Keratinocyte (primary cell): Measurements from ENCODE around the gene ERVMER34-1. TPM values are rescaled to one million over a fixed set of nuclear protein-coding genes. Genes with fewer than 3 reads are reported as not detected.

ENCODE experiments used
- DNase-seq: peaks from one replicate; pipeline ENCODE4 v3.0.0-alpha.2; 2011; ENCODE audit warnings: low read depth, missing footprints, low spot score
- FAIRE-seq: peaks from 2 replicates; lab custom pipeline; 2011; peaks lifted over from hg19 to GRCh38; lab: Jason Lieb, UNC
- H2AFZ ChIP-seq: 2 replicates; pipeline ENCODE4 v1.6.0; 2012; ENCODE audit warnings: low read length, control low read depth, inconsistent platforms; ENCODE audit not compliant: control insufficient read depth
- H3K27ac ChIP-seq: 2 replicates; pipeline ENCODE4 v1.5.1; 2011; ENCODE audit warnings: low read length; ENCODE audit not compliant: control insufficient read depth, insufficient read depth
- H3K27me3 ChIP-seq: 3 replicates; pipeline ENCODE4 v1.6.0; 2011; ENCODE audit warnings: low read length; ENCODE audit not compliant: control insufficient read depth, insufficient read depth; ENCODE audit errors: extremely low read depth
- H3K36me3 ChIP-seq, 2 experiments: 2 replicates in 1 of 2; 3 replicates in 1 of 2; pipeline ENCODE4 v1.5.1; 2011; ENCODE audit warnings: low read length in 2 of 2, mild to moderate bottlenecking in 1 of 2; ENCODE audit not compliant: control insufficient read depth in 2 of 2, insufficient read depth in 2 of 2; ENCODE audit errors: extremely low read depth in 1 of 2
- H3K4me1 ChIP-seq: 3 replicates; pipeline ENCODE4 v1.5.1; 2011; ENCODE audit warnings: low read length; ENCODE audit not compliant: control insufficient read depth, insufficient read depth; ENCODE audit errors: extremely low read depth
- H3K4me2 ChIP-seq: 3 replicates; pipeline ENCODE4 v1.6.0; 2011; ENCODE audit warnings: low read depth, low read length; ENCODE audit not compliant: control insufficient read depth, insufficient read depth; ENCODE audit errors: extremely low read depth
- H3K4me3 ChIP-seq, 3 experiments: fragments of 200-600 bp in 1 of 3; sonication (generic) in 1 of 3; 2 replicates in 2 of 3; 3 replicates in 1 of 3; pipeline ENCODE4 v1.5.1; 2011 to 2016; ENCODE audit warnings: low read length in 3 of 3, mild to moderate bottlenecking in 3 of 3, control low read depth in 2 of 3, inconsistent platforms in 1 of 3, low read depth in 1 of 3, mixed read lengths in 1 of 3, mixed run types in 1 of 3, moderate library complexity in 1 of 3; ENCODE audit not compliant: control insufficient read depth in 2 of 3, insufficient read depth in 2 of 3; ENCODE audit errors: extremely low read depth in 1 of 3
- H3K79me2 ChIP-seq: 2 replicates; pipeline ENCODE4 v1.6.0; 2012; ENCODE audit warnings: low read length; ENCODE audit not compliant: control insufficient read depth, insufficient read depth
- H3K9ac ChIP-seq: 3 replicates; pipeline ENCODE4 v1.6.0; 2011; ENCODE audit warnings: low read length; ENCODE audit not compliant: control insufficient read depth, insufficient read depth; ENCODE audit errors: extremely low read depth
- H3K9me1 ChIP-seq: 3 replicates; pipeline ENCODE4 v1.6.0; 2011; ENCODE audit warnings: low read length; ENCODE audit not compliant: control insufficient read depth, insufficient read depth; ENCODE audit errors: extremely low read depth
- H3K9me3 ChIP-seq: 2 replicates; pipeline ENCODE4 v1.5.1; 2012; ENCODE audit warnings: low read depth, low read length; ENCODE audit not compliant: control insufficient read depth
- H4K20me1 ChIP-seq: 3 replicates; pipeline ENCODE4 v1.6.0; 2011; ENCODE audit warnings: low read length; ENCODE audit not compliant: control insufficient read depth, insufficient read depth; ENCODE audit errors: extremely low read depth
- CTCF ChIP-seq, 3 experiments: IDR thresholded peaks in 1 of 3; conservative IDR thresholded peaks in 1 of 3; optimal IDR thresholded peaks in 1 of 3; 2 replicates in 2 of 3; 3 replicates in 1 of 3; pipeline versions ENCODE3 to v1.5.1; 2011; ENCODE audit warnings: low read length in 3 of 3, mild to moderate bottlenecking in 3 of 3, moderate library complexity in 2 of 3, control low read depth in 1 of 3, inconsistent platforms in 1 of 3; ENCODE audit not compliant: insufficient read depth in 2 of 3; ENCODE audit errors: extremely low read depth in 1 of 3
- EZH2 ChIP-seq: IDR thresholded peaks from one replicate; pipeline ENCODE4 v1.6.1; 2012; ENCODE audit warnings: inconsistent platforms, mild to moderate bottlenecking, low read length, moderate library complexity
- dilution Hi-C: fragments of 300-500 bp; cut with MboI; formaldehyde crosslinking; loops from one replicate; pipeline ENCODE4 v1.7.0; 2020; ENCODE audit warnings: low sequenced_read_pairs; ENCODE audit not compliant: extremely low pct_ligation_motif_present
- polyA plus RNA-seq, 5 experiments: library from polyadenylated mRNA; depleted of rRNA in 3 of 5; stranded (reverse) in 3 of 5; stranded (forward) in 1 of 5; unstranded in 1 of 5; fragments of >200 nt; gene quantifications; 1 replicate in 1 of 5; 2 replicates in 3 of 5; 3 replicates in 1 of 5; pipeline versions ENCODE4 v1.2.1 to v1.2.3, GENCODE V29; 2011 to 2012; ENCODE audit warnings: missing spikeins in 2 of 5, low read depth in 1 of 5, low replicate concordance in 1 of 5

The ERVMER34-1 gene
- polyA plus RNA-seq, 1 donor (not counting 4 experiments of a cell fraction or from before 2014, with no cell fraction given), result 4.3 TPM

GRCh38 chr4:52716364-52717151 lies 34.7 kb downstream of the ERVMER34-1 start:
- no peak overlapping the region for H3K27ac ChIP-seq
- no peaks in the 10 kb centered on the region for H3K9me3 ChIP-seq
- H3K4me2 ChIP-seq, result no peak overlapping the region
- TF ChIP-seq CTCF (optimal IDR thresholded peaks at IDR 0.05 in 1 of 3, IDR thresholded peaks at IDR 0.05 in 1 of 3, conservative IDR thresholded peaks at IDR 0.05 in 1 of 3; ENCODE audit: extremely low read depth in 1 of 3, insufficient read depth in 2 of 3, low read length in 3 of 3), result no peak
- no peak for TF ChIP-seq EZH2
- no peak overlapping the region for H3K4me3 ChIP-seq
- dilution Hi-C loops, result no loop called here
- FAIRE-seq, result no peak
- no peaks in the 10 kb centered on the region for H3K9me1 ChIP-seq
- no peaks in the 10 kb centered on the region for H3K27me3 ChIP-seq
- H3K79me2 ChIP-seq, result peaks cover 27% of the 10 kb centered on the region
- H4K20me1 ChIP-seq, result no peaks in the 10 kb centered on the region
- no peak for DNase-seq
- peaks cover 28% of the 10 kb centered on the region for H3K4me1 ChIP-seq
- H3K9ac ChIP-seq, result no peak overlapping the region
- no peak overlapping the region for H2AFZ ChIP-seq
- H3K36me3 ChIP-seq, result peaks cover 20 to 28% of the 10 kb centered on the region in 2 experiments

- FAIRE-seq (no peak), DNase-seq (no peak)
- Histone ChIP-seq H3K4me2 (no peak overlapping the region), H3K9me3 (no peaks in the 10 kb centered on the region), H3K4me1 (peaks cover 31% of the 10 kb centered on the region), H3K4me3 (no peak overlapping the region), H2AFZ (no peak overlapping the region), H3K79me2 (peaks cover 27% of the 10 kb centered on the region), H4K20me1 (no peaks in the 10 kb centered on the region), H3K9ac (no peak overlapping the region), H3K9me1 (no peaks in the 10 kb centered on the region), H3K27ac (no peak overlapping the region), H3K36me3 (peaks cover 20 to 28% of the 10 kb centered on the region in 2 experiments), H3K27me3 (no peaks in the 10 kb centered on the region)
- dilution Hi-C loops, result no loop called here
- TF ChIP-seq CTCF (optimal IDR thresholded peaks at IDR 0.05 in 1 of 3, IDR thresholded peaks at IDR 0.05 in 1 of 3, conservative IDR thresholded peaks at IDR 0.05 in 1 of 3; ENCODE audit: extremely low read depth in 1 of 3, insufficient read depth in 2 of 3, low read length in 3 of 3), result no peak
- TF ChIP-seq EZH2, result no peak
Observed at GRCh38 chr4:52715914-52716313, 35.3 kb downstream of the ERVMER34-1 start.
